Astrocyte of the spinal cord (primary cell): Measurements from ENCODE around the gene DCBLD2.

Experiments
- DNase-seq: peaks from one replicate; pipeline ENCODE4 v3.0.0; 2011; ENCODE audit warnings: low read depth, low spot score
- H3K4me3 ChIP-seq: 2 replicates; pipeline ENCODE4 v1.5.1; 2011; ENCODE audit warnings: low read depth, mild to moderate bottlenecking, low read length, moderate library complexity
- CTCF ChIP-seq: IDR thresholded peaks from 2 replicates; pipeline ENCODE4 v1.5.1; 2012; ENCODE audit warnings: low read depth, mild to moderate bottlenecking, low read length, inconsistent platforms
- in situ Hi-C: cut with HindIII; loops from 2 replicates; pipeline ENCODE4 v1.10.0; 2017; ENCODE audit warnings: low sequenced_read_pairs

Gene DCBLD2

GRCh38 chr3:98788651-98789050, 112.8 kb downstream of the DCBLD2 start:
- peak; percentile 50 for DNase-seq
- no peak overlapping the region for H3K4me3 ChIP-seq
- no peak for TF ChIP-seq CTCF
- in situ Hi-C loops: loop anchor here (25.0 kb wide), 1 partner anchor 176 kb away; no protein-coding TSS in a partner anchor

- no peak for TF ChIP-seq CTCF
- H3K4me3 ChIP-seq: no peak overlapping the region
- no peak for DNase-seq
- in situ Hi-C loops: loop anchor here (25.0 kb wide), 1 partner anchor 175 kb away; no protein-coding TSS in a partner anchor
Observed at GRCh38 chr3:98787181-98787580, 114.3 kb downstream of the DCBLD2 start.

GRCh38 chr3:98786364-98787006, 115.0 kb downstream of the DCBLD2 start:
- in situ Hi-C loops: loop anchor here (25.0 kb wide), 1 partner anchor 174 kb away; no protein-coding TSS in a partner anchor
- no peak for DNase-seq
- H3K4me3 ChIP-seq: no peak overlapping the region
- no peak for TF ChIP-seq CTCF

GRCh38 chr3:98784666-98785600, 116.6 kb downstream of the DCBLD2 start:
- no peak for TF ChIP-seq CTCF
- no peak overlapping the region for H3K4me3 ChIP-seq
- in situ Hi-C loops: loop anchor here (25.0 kb wide), 1 partner anchor 173 kb away; no protein-coding TSS in a partner anchor
- peak; percentile 92 for DNase-seq

DNA sequence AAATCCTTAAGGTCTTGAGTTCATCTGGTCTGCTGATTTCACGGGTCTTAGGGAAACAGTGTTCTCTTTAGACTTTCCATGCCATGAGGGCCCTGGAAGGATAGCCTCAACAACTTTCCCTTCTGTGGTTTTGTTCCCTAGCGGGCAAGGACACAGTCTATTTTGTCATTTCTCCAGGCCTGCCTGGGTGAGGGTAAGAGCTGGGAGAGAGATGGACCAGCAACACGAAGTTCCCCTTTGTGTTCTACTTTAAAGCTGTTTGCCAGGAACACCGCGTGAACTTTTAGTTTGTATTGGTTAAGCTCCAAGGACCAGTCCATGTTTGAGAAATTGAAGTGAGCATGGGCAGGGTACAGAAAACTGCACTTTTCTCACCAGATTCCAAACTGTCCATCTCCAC, 117.5 kb downstream of the DCBLD2 start:
- H3K4me3 ChIP-seq: no peak overlapping the region
- TF ChIP-seq CTCF: no peak
- DNase-seq: peak; percentile 64
- in situ Hi-C loops: loop anchor here (25.0 kb wide), 1 partner anchor 172 kb away; no protein-coding TSS in a partner anchor

DNA sequence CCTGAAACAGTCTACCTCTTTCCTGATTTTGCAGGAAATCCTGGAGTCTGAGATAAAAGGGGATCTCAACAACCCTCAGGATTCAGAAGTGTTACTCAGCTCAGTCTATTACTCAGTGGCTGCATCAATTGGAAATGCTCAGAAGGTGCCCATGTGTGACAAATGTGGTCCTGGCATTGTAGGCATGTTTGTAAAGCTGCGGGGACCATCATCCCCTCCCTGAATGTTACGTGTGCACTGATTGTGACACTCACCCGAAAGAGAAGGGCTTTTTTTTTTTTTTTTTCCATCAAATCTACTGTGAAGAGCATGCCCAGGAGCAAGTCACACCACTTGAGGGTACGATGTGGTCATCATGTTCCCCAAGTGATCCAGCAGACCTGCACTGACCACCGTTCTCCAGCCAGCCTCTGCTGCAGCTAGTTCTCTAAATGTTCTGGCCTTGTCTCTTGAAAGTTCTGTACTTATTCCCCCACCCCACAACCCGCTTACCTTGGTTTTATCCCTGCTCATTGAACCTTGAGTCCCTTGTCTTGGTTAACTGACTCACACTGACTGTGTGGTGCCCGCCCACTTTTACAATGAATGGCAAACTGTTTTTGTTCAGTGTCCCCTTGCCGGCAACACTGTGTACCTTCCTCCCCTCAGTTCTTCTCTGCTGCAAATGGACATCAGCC, 118.5 kb downstream of the DCBLD2 start:
- H3K4me3 ChIP-seq: no peak overlapping the region
- TF ChIP-seq CTCF: no peak
- in situ Hi-C loops: loop anchor here (25.0 kb wide), 1 partner anchor 171 kb away; no protein-coding TSS in a partner anchor
- DNase-seq: no peak
